IMR-90 (cell line): ENCODE data around the gene TSEN54. TPM values are rescaled to one million over a fixed set of nuclear protein-coding genes. Genes with fewer than 3 reads are reported as not detected.

Experiments used
- ATAC-seq: fragments of 200-7000 bp; cut with Tn5 transposase; 2 replicates; pipeline ENCODE4 v1.9.1; 2020; ENCODE audit warnings: low read depth, mild to moderate bottlenecking, moderate library complexity
- BruUV-seq: library from RNA; stranded (reverse); fragments of 400-500 nt; replicated peaks from 2 replicates; lab custom pipeline; 2021; lab: Mats Ljungman, UMichigan
- CTCF ChIA-PET: fragments of 300-600 bp; formaldehyde crosslinking; extraction: SDS; loops from one replicate; lab custom pipeline; 2021; ENCODE audit warnings: antibody characterized with exemption; lab: Yijun Ruan, JAX
- POLR2A ChIA-PET: fragments of 300-600 bp; sonication (Branson Sonifier 250); formaldehyde crosslinking; loops from one replicate; lab custom pipeline; 2022; ENCODE audit warnings: antibody characterized with exemption; ENCODE audit not compliant: unreplicated experiment; lab: Charles Lee
- DNase-seq: peaks from one replicate; pipeline ENCODE4 v3.0.0; 2013
- H2AFZ ChIP-seq: replicated peaks from 2 replicates; pipeline ENCODE3; 2013; ENCODE audit warnings: low read length, mild to moderate bottlenecking; ENCODE audit not compliant: poor library complexity
- H2AK5ac ChIP-seq: 2 replicates; pipeline ENCODE4 v1.6.1; 2013; ENCODE audit warnings: low read depth, low read length, inconsistent platforms
- H2AK9ac ChIP-seq: replicated peaks from 2 replicates; pipeline ENCODE3; 2013; ENCODE audit warnings: mild to moderate bottlenecking, low read depth, low read length, moderate library complexity; ENCODE audit not compliant: poor library complexity
- H2BK120ac ChIP-seq: 2 replicates; pipeline ENCODE4 v1.6.1; 2013; ENCODE audit warnings: low read depth, low read length, inconsistent platforms
- H2BK15ac ChIP-seq: 3 replicates; pipeline ENCODE4 v1.6.1; 2013; ENCODE audit warnings: low read depth, low read length, inconsistent platforms
- H2BK20ac ChIP-seq: 2 replicates; pipeline ENCODE4 v1.6.1; 2013; ENCODE audit warnings: low read depth, mild to moderate bottlenecking, inconsistent platforms, low read length, moderate library complexity
- H2BK5ac ChIP-seq: 2 replicates; pipeline ENCODE4 v1.6.1; 2013; ENCODE audit warnings: mild to moderate bottlenecking, low read depth, low read length, inconsistent platforms; ENCODE audit not compliant: poor library complexity, severe bottlenecking
- H3K14ac ChIP-seq: replicated peaks from 2 replicates; pipeline ENCODE4 v1.6.1; 2013; ENCODE audit warnings: low read depth, low read length, inconsistent platforms
- H3K18ac ChIP-seq: 2 replicates; pipeline ENCODE4 v1.6.1; 2013; ENCODE audit warnings: low read depth, low read length, control low read depth
- H3K23ac ChIP-seq: 2 replicates; pipeline ENCODE4 v1.6.1; 2013; ENCODE audit warnings: low read depth, low read length, inconsistent platforms
- H3K27ac ChIP-seq: 2 replicates; pipeline ENCODE4 v1.5.1; 2013; ENCODE audit warnings: mild to moderate bottlenecking, control low read depth, low read length; ENCODE audit not compliant: insufficient read depth
- H3K27me3 ChIP-seq: 2 replicates; pipeline ENCODE4 v1.6.1; 2013; ENCODE audit warnings: low read length; ENCODE audit not compliant: control insufficient read depth, insufficient read depth
- H3K36me3 ChIP-seq: 2 replicates; pipeline ENCODE4 v1.6.1; 2013; ENCODE audit warnings: low read length, mixed read lengths; ENCODE audit not compliant: control insufficient read depth, insufficient read depth
- H3K4ac ChIP-seq: 2 replicates; pipeline ENCODE4 v1.6.1; 2013; ENCODE audit warnings: low read depth, low read length, inconsistent platforms
- H3K4me1 ChIP-seq: 2 replicates; pipeline ENCODE4 v1.6.1; 2013; ENCODE audit warnings: low read length, mixed read lengths; ENCODE audit not compliant: control insufficient read depth, insufficient read depth
- H3K4me2 ChIP-seq: 2 replicates; pipeline ENCODE4 v1.6.1; 2013; ENCODE audit warnings: low read depth, mild to moderate bottlenecking, control low read depth, low read length, moderate library complexity
- H3K4me3 ChIP-seq: 2 replicates; pipeline ENCODE4 v1.5.1; 2013; ENCODE audit warnings: low read depth, mild to moderate bottlenecking, control low read depth, low read length, moderate library complexity; ENCODE audit not compliant: insufficient read depth
- H3K56ac ChIP-seq: 2 replicates; pipeline ENCODE4 v1.6.1; 2013; ENCODE audit warnings: low read length, inconsistent platforms; ENCODE audit not compliant: insufficient read depth; ENCODE audit errors: extremely low read depth
- H3K79me1 ChIP-seq, 2 experiments: 2 replicates each; pipeline ENCODE4 v1.6.1; 2013; ENCODE audit warnings: low read length in 2 of 2, inconsistent platforms in 1 of 2, low read depth in 1 of 2
- H3K9ac ChIP-seq: 2 replicates; pipeline ENCODE4 v1.6.1; 2013; ENCODE audit warnings: low read depth, low read length, control low read depth
- H3K9me1 ChIP-seq: 2 replicates; pipeline ENCODE4 v1.6.1; 2013; ENCODE audit warnings: low read length, inconsistent platforms; ENCODE audit not compliant: insufficient read depth
- H3K9me3 ChIP-seq: 2 replicates; pipeline ENCODE4 v1.6.1; 2013; ENCODE audit warnings: low read length; ENCODE audit not compliant: control insufficient read depth, insufficient read depth
- H4K20me1 ChIP-seq: 2 replicates; pipeline ENCODE4 v1.6.1; 2013; ENCODE audit warnings: low read length, inconsistent platforms; ENCODE audit not compliant: insufficient read depth
- H4K5ac ChIP-seq: 2 replicates; pipeline ENCODE4 v1.6.1; 2013; ENCODE audit warnings: mild to moderate bottlenecking, low read depth, low read length, control low read depth
- H4K8ac ChIP-seq, 2 experiments: 2 replicates each; pipeline ENCODE4 v1.6.1; 2013; ENCODE audit warnings: low read depth in 2 of 2, low read length in 2 of 2, control low read depth in 1 of 2, inconsistent platforms in 1 of 2
- H4K91ac ChIP-seq: 2 replicates; pipeline ENCODE4 v1.6.1; 2013; ENCODE audit warnings: low read depth, low read length, inconsistent platforms; ENCODE audit not compliant: insufficient read depth
- BHLHE40 ChIP-seq: fragments of 150-350 bp; IDR thresholded peaks from 2 replicates; pipeline ENCODE4 v1.6.1; 2016; ENCODE audit warnings: mild to moderate bottlenecking, low read depth, low read length
- CEBPB ChIP-seq: IDR thresholded peaks from 2 replicates; pipeline ENCODE4 v1.6.1; 2012; ENCODE audit warnings: low read depth, low read length, improper control_type of control experiment
- CHD1 ChIP-seq: IDR thresholded peaks from 2 replicates; pipeline ENCODE4 v1.6.1; 2012; ENCODE audit warnings: low read depth, low read length, improper control_type of control experiment
- ELK1 ChIP-seq: fragments of 150-350 bp; IDR thresholded peaks from 2 replicates; pipeline ENCODE4 v1.6.1; 2016; ENCODE audit warnings: low read depth, mild to moderate bottlenecking, low read length, moderate library complexity, borderline replicate concordance
- FOS ChIP-seq: fragments of 150-350 bp; IDR thresholded peaks from 2 replicates; pipeline ENCODE4 v1.6.1; 2016; ENCODE audit warnings: low read depth, low read length
- MAFK ChIP-seq: IDR thresholded peaks from 2 replicates; pipeline ENCODE4 v1.6.1; 2012; ENCODE audit warnings: low read depth, low read length, improper control_type of control experiment
- MAZ ChIP-seq: IDR thresholded peaks from 2 replicates; pipeline ENCODE4 v1.6.1; 2012; ENCODE audit warnings: low read depth, mild to moderate bottlenecking, low read length, improper control_type of control experiment, moderate library complexity, borderline replicate concordance
- MXI1 ChIP-seq: IDR thresholded peaks from 2 replicates; pipeline ENCODE4 v1.6.1; 2012; ENCODE audit warnings: low read depth, mild to moderate bottlenecking, low read length, moderate library complexity, borderline replicate concordance
- POLR2A ChIP-seq: IDR thresholded peaks from 2 replicates; pipeline ENCODE4 v1.6.1; 2012; ENCODE audit warnings: mild to moderate bottlenecking, low read depth, low read length
- RAD21 ChIP-seq: IDR thresholded peaks from 2 replicates; pipeline ENCODE4 v1.6.1; 2012; ENCODE audit warnings: low read length, improper control_type of control experiment
- RCOR1 ChIP-seq: IDR thresholded peaks from 2 replicates; pipeline ENCODE4 v1.6.1; 2012; ENCODE audit warnings: mild to moderate bottlenecking, low read length, improper control_type of control experiment; ENCODE audit not compliant: insufficient replicate concordance
- RFX5 ChIP-seq: IDR thresholded peaks from 2 replicates; pipeline ENCODE4 v1.8.0; 2012; ENCODE audit warnings: low read depth, mild to moderate bottlenecking, low read length, moderate library complexity
- SMC3 ChIP-seq: fragments of 150-350 bp; IDR thresholded peaks from 2 replicates; pipeline ENCODE4 v1.6.1; 2016; ENCODE audit warnings: low read depth, mild to moderate bottlenecking, antibody characterized with exemption, low read length, moderate library complexity
- USF2 ChIP-seq: fragments of 150-350 bp; IDR thresholded peaks from 2 replicates; pipeline ENCODE4 v1.6.1; 2017; ENCODE audit warnings: mild to moderate bottlenecking, antibody characterized with exemption, low read length, low read depth
- WGBS, 2 experiments: methylation state at CpG; one replicate each; pipeline versions ENCODE4 v1.1.5 to v1.1.7; 2013; ENCODE audit warnings: missing lambda C conversion rate in 2 of 2; ENCODE audit not compliant: insufficient read length in 1 of 2; ENCODE audit errors: extremely low coverage in 2 of 2; 5-methylcytosine and 5-hydroxymethylcytosine counted together
- dilution Hi-C: fragments of 300-500 bp; cut with HindIII; formaldehyde crosslinking; loops from one replicate; pipeline ENCODE4 v1.14.3; 2018; ENCODE audit warnings: low sequenced_read_pairs; ENCODE audit not compliant: unreplicated experiment
- in situ Hi-C: fragments of 300-500 bp; cut with MboI; formaldehyde crosslinking; loops from 3 replicates; pipeline ENCODE4 v1.14.3; 2019; ENCODE audit warnings: low sequenced_read_pairs, inconsistent platforms, mixed read lengths
- intact Hi-C: fragments of 100-400 bp; cut with micrococcal nuclease; formaldehyde crosslinking; loops from 2 replicates; pipeline ENCODE4 v1.10.0; 2022
- polyA plus RNA-seq, 3 experiments: library from polyadenylated mRNA; depleted of rRNA; stranded (reverse); fragments of >200 nt; gene quantifications; 2 replicates each; pipeline ENCODE4 v1.2.3, GENCODE V29; 2012; ENCODE audit warnings: low replicate concordance in 1 of 3
- total RNA-seq: library from RNA; depleted of rRNA; stranded (reverse); fragments of >200 nt; gene quantifications from 2 replicates; pipeline ENCODE4 v1.2.3, GENCODE V29; 2012

TSEN54 gene
- total and polyA plus RNA-seq, 2 of the 4 experiments (the other 2 are of a cell fraction) = 7.2 to 14.9 TPM

- Histone ChIP-seq H3K9me1 (peaks cover 4% of the 10 kb centered on the region; the same call in 1 of the 2 replicates), H3K27ac (no peak overlapping the region), H2BK120ac (no peak overlapping the region), H3K9ac (no peak overlapping the region), H2AK5ac (no peak overlapping the region), H3K14ac (no peak overlapping the region), H3K9me3 (no peaks in the 10 kb centered on the region), H3K23ac (no peak overlapping the region), H2BK5ac (no peak overlapping the region), H3K79me1 (peaks cover 8 to 14% of the 10 kb centered on the region in 2 experiments), H3K4ac (no peak overlapping the region), H3K36me3 (peaks cover 7% of the 10 kb centered on the region; the same call in 1 of the 2 replicates), H2AFZ (no peak overlapping the region), H3K4me1 (0 out of 2 replicates have a peak, but pooled peaks cover 4% of the 10 kb centered on the region), H4K20me1 (peaks cover 17% of the 10 kb centered on the region; the same call in 1 of the 2 replicates), H3K4me3 (no peak overlapping the region), H2BK20ac (no peak overlapping the region), H4K5ac (no peak overlapping the region), H2AK9ac (no peak overlapping the region), H3K56ac (no peak overlapping the region), H3K18ac (no peak overlapping the region), H4K91ac (no peak overlapping the region), H3K27me3 (peaks cover 7% of the 10 kb centered on the region), H4K8ac (no peak overlapping the region), H2BK15ac (no peak overlapping the region), H3K4me2 (no peak overlapping the region)
- ChIA-PET POLR2A (no interaction called here), CTCF (no interaction called here)
- TF ChIP-seq MAFK (no peak), POLR2A (no peak), FOS (no peak), SMC3 (no peak), RFX5 (no peak), MXI1 (no peak), MAZ (no peak), RCOR1 (no peak), CEBPB (no peak), USF2 (no peak), BHLHE40 (no peak), ELK1 (no peak), CHD1 (no peak), RAD21 (no peak)
- no TSS peak for BruUV-seq
- ATAC-seq (no peak), DNase-seq (no peak)
- intact Hi-C loops = no loop called here
- in situ Hi-C loops = no loop called here
- WGBS, 2 experiments = 83% methylated on average over 1 of the region's 8 CpGs; no CpG with 5 or more reads in 1 of the 2 experiments
- dilution Hi-C loops = no loop called here
These were observed 5.0 kb downstream of the TSEN54 start for GRCh38 chr17:75521290-75521689.
